Stimulated activated CD4-positive, alpha-beta T cell treated with anti-CD3 and anti-CD28 coated beads, Interleukin-4, amount 100 ng/mL, for 24 hours (primary cell): Measurements from ENCODE around the gene G0S2.
"Not testable (repeated sequence)": the region's sequence is repeated elsewhere in the genome, so short reads cannot be mapped to it uniquely, and the experiment has no call there.

Experiments used
- DNase-seq: peaks from one replicate; pipeline ENCODE4 v3.0.0-alpha.2; 2020

G0S2 gene

DNA sequence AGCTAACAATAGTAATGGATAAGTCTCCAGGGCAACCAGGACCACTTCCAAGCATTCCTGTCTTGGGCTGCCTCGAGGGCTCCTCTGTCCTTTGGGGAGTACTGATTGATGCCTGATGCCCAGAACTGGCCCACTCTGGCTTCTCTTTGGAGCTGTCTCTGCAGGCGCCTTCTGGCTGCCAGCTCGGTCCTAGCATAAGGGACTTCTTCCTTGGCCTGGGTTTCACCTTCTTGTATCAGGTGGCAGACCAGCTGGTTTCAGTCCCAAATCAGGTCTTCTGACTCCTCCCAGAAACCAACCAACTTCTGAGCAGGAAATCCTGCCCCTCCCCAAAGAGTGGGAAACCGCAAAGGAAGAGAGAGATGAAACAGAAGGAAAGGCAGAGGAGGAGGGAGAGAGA, 10.6 kb downstream of the G0S2 start:
- peak; percentile 19 for DNase-seq

DNA sequence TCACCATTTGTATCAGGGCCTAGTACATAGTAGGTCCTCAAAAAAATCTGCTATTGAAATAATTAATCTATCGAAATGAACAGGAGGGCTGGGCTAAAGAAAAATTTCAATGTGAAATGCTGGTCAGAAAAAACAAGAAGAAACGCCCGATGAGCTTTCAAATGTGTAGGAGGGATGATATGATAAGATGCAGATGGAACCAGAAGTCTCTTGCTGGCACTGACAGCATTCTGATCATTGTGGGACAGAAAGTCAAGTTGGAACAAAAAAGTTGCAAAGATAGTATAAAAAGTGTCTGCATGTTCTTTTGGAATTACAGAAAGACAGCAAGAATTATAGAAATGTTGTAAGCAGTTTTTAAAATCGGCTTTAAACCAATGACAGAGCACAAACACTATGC, 11.1 kb downstream of the G0S2 start:
- DNase-seq = no peak

- DNase-seq = no peak
Measured at GRCh38 chr1:209688746-209689234, 13.6 kb downstream of the G0S2 start.

GRCh38 chr1:209689477-209689876, 14.3 kb downstream of the G0S2 start:
- no peak for DNase-seq

GRCh38 chr1:209691237-209691636, 16.0 kb downstream of the G0S2 start:
- DNase-seq = no peak

DNA sequence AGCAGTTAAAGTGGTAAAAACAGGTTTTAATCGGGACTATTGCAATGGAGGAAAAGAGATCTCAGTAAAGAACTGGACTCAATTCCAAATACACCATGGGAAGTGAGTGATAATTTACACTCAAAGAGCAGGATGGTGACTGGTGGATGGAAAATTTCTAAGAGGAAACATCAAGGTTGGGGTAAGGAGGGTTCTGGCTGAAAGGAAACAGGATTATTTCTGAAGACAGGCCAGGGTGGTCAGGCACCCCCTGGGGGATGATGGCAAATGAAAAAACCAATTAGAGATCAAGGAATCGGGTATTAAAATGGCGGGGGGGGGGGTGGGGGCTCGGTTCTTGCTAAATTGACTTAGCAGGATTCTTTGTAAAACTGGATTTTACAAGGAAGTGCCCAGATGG, 17.1 kb downstream of the G0S2 start:
- no peak for DNase-seq

DNA sequence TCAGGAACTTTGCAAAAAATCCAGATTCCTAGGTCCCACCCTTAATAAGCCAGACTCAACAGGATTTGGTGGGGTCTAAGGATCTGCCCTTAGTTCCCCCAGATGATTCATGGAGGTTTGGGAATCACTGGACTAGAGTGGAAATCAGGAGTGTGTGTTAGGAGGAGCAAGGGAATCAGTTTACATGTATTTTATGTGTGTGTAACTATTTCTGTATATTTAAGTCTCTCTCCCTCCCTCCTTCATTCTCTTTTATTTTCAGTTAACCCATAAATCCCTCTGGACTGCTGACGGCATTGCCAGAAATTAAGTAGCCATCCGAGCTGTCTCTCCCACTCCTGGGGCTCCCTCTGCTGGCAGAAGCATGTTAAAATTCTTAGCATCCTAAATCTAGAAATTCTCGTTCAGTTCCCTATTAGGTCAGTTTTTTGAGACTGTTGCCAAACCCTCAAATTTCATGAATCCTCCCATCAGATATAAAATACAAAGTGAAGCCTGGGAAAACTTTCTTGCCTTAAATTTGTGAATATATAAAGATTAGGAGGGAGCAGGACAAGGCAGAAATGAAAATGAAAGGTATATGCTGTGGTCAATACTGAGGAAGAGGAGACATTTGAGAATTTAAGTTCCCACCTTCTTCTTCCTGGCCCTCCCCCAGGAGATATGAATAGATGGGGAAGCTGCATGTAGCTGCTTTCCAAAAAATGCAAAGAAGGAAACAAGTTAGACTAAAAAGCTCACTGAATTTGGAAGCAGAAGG, 17.7 kb downstream of the G0S2 start:
- DNase-seq = peak; percentile 84

- DNase-seq = no peak
Measured at GRCh38 chr1:209696673-209697072, 21.5 kb downstream of the G0S2 start.

DNA sequence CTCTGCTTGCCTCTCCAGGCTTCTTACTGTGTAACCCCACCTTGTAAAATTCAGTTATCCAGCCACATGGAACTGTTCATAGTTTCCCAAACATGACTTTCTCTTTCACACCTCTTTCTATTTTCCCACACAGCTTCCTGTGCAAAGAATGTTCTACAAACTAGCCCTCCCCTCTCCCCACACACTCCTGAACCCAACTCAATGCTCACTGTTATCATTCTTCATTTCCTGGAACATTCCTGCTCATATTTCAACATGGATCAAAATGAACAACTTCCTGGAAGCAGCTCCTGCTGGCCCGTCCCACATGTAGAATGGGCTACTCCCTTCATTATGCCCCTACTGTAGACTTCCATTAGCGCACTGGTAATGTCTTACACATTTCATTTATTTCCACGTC, 21.9 kb downstream of the G0S2 start:
- no peak for DNase-seq

- DNase-seq = not testable (repeated sequence)
Measured at GRCh38 chr1:209700686-209701085, 25.5 kb downstream of the G0S2 start.

DNA sequence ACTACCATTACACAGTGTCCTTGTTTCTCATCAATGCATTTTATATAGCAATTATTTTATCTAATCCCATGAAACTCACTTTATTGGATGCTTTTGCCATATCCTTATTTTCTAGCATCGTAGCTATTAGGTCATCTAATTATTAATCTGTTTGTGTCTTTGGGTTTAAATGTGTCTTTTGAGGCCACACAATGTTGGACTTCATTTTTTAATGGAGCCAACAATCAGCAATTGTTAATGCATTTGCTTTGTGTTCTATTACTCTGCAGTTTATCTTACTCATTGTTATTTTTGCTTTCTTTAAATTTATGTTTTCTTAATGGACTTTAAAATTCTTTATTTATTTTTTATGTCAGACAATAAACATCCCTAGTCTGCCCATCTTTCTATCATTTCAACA, 27.6 kb downstream of the G0S2 start:
- no peak for DNase-seq

- peak; percentile 36 for DNase-seq
Measured at GRCh38 chr1:209703834-209704504, 28.8 kb downstream of the G0S2 start.

GRCh38 chr1:209704584-209704983, 29.4 kb downstream of the G0S2 start, which contains the start of gene HSD11B1:
TSS of gene HSD11B1 (plus strand) at chr1:209704846. CDS start at chr1:209704943, 97 bp downstream.
- no peak for DNase-seq

- no peak for DNase-seq
Measured at GRCh38 chr1:209705033-209705598, 29.9 kb downstream of the G0S2 start.

- DNase-seq = no peak
Measured at GRCh38 chr1:209706622-209707021, 31.4 kb downstream of the G0S2 start.

DNA sequence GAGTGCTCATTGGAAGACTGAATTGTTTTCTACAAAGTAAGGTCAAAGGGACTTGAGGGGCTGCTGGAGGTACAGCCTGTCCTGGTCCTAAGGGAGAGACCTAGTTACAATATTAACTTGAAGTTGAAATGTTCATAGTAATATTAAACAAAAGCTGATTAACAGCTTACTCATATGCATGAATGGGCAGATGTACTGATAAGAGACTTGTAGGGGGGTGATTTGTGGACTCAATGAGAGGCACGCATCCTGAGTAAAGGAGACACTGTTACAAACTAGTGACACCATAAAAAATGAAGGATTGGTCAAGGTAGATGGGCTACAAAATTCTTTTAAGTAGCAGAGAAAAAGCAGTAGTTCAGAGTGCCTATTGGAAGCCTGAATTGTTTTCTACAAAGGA, 32.1 kb downstream of the G0S2 start:
- DNase-seq = no peak

- DNase-seq = no peak
Measured at GRCh38 chr1:209708297-209708696, 33.1 kb downstream of the G0S2 start.

GRCh38 chr1:209710093-209710492, 34.9 kb downstream of the G0S2 start:
- DNase-seq = peak; percentile 25

- DNase-seq = no peak
Measured at GRCh38 chr1:209710847-209711246, 35.6 kb downstream of the G0S2 start.

DNA sequence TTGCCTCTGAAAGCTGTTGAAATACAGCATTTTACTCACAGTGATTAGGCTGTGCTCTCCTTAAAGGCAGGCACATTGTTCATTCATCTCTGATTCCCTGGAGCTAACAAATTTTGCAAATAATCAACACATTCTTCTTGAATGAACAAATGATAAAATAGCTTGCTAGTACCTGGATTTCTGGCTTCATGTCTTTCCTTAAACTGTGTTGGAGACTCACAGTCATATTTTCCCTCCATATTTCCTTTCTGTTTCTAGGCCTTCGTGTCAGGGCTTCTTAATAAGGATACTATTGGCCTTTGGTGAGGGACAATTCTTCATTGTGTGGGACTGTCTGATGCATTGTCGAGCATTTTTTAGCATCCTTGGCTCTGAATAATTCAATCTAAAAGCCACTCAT, 39.1 kb downstream of the G0S2 start:
- no peak for DNase-seq

- DNase-seq = no peak
Measured at GRCh38 chr1:209715314-209715713, 40.1 kb downstream of the G0S2 start.

DNA sequence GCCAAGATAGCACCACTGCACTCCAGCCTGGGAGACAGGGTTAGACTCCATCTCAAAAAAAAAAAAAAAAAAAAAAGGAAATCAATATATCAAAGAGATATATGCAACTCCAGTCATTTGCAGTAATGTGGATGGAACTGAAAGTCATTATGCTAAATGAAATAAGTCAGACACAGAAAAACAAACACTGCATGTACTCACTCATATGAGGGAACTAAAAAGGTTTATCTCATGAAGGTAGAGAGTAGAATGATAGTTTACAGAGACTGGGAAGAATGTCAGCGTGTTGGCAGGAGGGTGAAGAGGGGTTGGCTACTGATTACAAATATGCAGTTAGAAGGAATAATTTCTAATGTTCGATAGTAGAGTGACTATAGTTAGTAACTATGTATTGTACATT, 42.6 kb downstream of the G0S2 start:
- DNase-seq = no peak

DNA sequence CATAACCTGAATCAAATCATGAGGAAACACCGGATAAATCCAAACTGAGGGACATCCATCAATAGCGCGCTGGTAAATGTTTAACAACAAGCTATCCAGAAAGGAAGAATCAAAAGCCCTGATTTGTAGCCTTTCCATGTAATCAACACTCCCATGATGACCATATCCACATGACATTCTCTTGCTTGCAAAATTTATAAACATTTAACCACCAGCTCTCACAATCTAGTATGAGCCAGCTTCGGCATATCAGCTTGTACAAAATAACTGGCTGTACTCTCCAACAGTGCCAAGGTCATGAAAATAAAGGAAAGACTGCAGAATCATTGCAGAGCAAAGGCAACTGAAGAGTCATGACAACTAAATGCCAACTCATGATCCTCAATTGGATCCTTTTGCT, 45.1 kb downstream of the G0S2 start:
- no peak for DNase-seq

DNA sequence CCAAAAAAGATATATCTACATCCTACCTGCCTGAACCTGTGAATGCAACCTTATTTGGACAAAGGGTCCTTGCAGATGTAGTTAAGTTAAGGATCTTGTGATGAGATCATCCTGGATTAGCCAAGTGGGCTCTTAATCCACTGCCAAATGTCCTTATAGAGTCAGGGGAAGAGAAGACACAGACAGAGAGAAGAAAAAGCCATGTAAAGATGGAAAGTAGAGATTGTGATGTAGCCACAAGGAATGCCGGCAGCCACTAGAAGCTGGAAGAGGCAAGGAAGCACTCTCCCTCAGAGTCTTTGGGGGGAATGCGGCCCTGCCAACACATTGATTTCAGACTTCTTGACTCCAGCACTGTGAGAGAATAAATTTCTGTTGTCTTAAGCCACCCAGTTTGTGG, 45.6 kb downstream of the G0S2 start:
- DNase-seq = no peak
